Colon (tissue), 2 donors: ENCODE results near the gene IFI27L2.

Experiments used
- FAIRE-seq: peaks from 2 replicates; lab custom pipeline; 2012; peaks lifted over from hg19 to GRCh38; lab: Jason Lieb, UNC
- donor health status: control.
- donor health status: control.

IFI27L2 gene

DNA sequence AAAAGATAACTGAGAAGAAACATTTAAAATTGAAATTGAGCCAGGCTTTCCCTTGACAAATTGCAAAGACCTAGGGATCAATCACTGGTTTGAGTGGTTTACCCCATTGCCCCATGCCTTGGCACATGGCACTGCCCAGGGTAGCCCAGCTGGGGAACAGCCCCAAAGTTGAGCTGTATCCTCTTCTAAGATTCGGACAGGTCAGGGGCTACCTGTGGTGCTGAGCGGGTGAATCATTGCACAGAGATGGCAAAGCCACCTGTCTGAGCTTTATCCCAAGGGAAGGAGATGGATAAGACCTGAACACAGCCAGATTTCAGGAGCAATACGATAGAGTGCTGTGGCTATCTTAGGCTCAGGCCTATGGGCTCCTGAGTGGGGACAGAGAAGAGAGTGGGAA is 7.0 kb downstream of the IFI27L2 start:
- FAIRE-seq = no peak

DNA sequence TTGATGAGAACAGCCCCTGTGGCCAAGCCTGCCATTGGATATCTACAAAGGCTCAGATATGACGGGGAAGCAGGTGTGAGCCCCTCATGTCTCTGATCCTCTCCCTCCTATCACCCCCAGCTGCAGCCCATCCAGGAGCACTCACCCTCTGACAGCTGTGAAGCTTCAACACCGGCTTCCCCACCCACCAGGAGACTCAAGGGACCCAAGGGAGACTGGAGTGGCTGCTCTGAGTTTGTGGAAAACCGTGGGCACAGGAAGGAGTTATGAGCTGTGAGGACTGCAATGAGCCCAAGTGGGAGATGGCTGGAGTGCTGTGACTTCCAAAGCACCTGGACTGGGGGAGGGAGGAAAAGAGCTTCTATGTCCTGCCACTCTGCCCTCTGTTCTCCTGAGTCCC is 7.9 kb downstream of the IFI27L2 start:
- no peak for FAIRE-seq

DNA sequence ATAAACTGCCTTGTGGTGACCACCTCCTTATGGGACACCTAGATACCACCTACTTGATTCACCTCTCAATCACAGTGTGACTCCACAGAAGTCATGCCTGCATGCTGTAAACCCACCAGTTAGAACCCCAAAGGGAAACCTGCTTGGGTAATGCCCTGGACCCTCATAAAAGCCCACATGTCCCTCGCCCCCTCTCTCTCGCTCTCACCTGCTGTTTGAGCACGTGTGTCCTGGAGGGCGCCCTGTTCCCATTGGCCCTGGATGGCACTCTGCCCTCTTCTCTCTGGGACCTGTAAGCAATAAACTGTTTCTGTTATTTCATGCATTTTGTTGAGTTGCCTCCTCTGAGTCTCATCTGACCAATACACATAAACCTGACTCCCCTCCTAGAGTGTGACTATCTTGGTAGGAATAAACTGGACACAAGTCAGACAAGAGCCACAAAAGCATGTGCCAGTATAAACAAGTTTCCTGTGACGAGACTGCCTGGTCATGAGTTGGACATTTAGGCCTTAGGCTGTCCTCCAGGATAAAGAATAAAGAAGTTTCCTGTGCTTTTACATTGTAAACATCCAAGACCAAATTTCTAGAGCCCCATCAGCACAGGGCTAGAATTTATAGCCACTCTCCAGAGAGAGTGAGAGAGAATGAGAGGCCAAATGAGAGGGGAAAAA is 8.6 kb downstream of the IFI27L2 start:
- FAIRE-seq = no peak

DNA sequence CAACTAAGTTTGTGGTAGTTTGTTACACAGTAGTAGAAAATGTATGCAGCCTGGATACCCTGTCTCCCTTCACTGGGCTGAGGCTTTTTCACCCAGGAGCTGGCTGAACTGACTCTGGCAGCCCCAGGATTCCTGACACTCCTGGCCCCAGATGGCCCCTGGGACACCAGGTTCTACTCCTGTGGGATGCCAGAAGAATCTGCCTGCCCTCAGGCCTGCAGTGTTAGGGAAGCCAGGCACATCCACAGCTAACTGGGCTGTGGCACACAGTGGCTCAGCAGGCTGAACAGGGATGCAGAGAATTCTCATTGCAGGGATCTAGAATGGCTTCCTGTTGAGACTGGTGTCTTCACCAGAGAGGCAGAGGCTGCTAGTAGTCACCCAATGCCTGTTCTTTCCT is 10.3 kb downstream of the IFI27L2 start:
- no peak for FAIRE-seq

DNA sequence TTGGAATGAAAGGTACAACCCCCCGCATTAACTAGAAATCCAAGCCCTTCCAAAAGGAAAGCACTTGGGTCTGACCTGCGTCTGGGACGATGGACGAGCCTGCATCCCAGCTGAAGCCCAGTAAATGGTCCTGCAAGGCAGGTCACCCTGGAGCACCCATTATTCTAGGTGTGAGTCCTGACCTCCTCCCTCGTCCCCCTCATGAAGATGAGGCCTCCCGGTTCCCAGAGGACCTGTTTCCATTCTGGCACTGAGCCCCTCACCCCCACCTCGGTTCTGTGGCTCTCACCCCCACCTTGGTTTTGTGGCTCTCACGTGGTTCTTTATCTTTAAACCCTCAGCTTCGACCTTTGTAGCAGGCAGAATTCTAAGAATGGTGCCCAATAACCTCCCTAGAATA is 11.5 kb downstream of the IFI27L2 start:
- FAIRE-seq = no peak

DNA sequence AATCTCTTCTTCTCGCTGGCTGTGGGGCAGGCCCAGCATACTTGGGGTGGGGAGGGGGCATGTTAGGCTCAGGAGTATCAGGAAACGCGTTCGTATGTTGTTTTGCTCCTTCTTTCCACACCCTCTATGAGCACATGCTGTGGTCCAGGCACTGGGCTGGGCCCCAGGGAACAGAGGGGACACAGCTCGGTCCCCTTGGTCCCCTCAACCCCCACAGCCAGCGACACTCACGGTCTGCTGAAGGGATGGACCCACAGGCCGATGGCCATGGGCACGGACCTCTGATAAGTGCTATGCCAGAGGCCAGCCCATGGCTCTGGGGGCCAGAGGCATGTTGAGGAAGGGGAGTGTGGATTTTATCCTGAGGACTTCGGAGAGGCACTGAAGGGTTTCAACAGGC is 12.7 kb downstream of the IFI27L2 start:
- FAIRE-seq = no peak

DNA sequence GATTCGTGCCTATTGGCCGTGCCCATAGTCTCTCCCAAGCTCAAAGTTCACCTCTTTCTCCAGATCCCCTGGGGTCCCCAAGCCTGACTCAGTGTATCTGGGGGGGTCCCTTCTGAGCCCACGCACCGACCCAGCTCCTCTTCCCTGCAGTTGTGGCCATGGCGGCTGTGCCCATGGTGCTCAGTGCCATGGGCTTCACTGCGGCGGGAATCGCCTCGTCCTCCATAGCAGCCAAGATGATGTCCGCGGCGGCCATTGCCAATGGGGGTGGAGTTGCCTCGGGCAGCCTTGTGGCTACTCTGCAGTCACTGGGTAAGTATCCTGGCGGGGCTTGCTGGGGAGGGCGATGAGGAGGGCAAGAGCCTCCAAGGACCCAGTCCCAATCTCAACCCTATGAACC is 13.8 kb downstream of the IFI27L2 start:
- no peak for FAIRE-seq

DNA sequence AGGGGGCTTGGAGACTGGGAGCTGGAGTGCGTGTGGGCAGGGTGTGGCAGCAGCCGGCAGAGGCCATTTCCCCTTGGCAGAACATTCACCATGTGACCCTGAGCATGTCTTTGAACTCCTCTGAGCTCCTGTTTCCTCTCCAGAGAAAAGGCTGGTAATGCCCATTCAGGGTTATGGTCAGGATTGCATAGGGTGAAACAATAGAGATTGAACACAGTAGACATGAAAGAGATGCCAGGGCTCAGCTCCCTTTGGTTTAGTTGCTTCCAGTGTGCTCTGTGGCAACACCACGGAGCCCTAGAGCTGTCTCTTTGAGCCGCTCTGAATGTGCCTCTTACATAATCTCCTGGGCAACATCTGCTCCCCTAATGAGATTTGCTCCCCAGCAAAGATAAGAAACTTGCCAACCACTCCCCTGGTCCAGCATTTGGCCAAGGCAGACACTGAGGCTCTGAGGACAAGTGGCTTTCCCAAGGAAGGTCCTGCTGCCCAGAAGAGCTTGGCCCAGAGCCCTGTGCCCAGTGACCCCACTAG is 14.3 kb downstream of the IFI27L2 start:
- FAIRE-seq = no peak

DNA sequence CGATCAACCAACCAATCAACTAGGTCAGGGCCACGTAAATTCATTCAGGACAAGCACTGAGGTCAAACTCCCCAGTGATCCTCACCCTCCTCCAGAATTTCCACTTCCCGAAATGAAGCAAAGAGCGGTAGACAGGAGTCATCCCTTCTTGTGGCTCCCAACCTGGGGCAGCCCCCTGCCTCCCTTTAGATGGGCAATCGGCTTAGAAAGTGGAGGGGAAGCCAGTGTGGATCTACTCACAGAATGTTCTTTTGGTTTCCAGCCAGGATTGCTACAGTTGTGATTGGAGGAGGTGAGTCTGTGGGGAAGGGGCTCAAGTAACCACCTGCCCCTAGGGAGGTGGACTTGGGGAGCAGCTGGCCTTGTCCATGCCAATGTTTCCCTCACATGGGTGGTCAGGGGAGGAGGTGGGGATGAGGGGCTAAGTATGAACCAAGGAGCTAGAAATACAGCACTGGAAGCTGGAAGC is 14.8 kb downstream of the IFI27L2 start:
- FAIRE-seq = no peak

DNA sequence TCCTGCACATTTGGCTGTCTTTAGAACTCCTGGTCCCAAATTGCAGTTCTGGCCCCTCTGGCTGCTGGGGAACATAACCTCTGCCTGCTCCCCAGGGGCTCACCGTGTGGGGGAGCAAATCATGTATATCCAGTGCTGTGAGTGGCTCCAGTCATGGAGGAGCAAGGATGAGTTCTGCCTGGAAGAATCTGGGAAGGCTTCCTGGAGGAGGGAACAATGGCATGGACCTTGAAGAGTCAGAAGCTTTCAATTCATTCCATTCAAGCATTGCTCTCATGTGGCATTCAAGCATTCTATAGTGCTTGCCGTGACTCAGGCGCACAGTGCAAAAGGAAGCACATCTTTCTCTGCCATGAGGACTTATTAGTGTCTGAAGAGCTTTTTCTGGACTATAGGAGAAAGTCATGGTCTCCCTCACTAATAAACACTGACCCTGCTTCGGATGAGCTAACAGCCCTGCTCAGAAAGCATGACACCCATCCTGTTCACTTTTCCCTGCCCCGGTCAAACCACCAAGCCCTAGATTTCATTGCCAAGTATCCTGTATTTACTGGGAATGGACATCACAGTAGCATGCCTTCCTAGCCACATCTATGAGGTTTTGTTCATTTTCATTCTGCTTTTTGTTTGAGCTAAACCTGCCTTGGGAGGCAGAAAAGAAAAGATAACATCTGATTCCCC is 15.4 kb downstream of the IFI27L2 start:
- FAIRE-seq = no peak

DNA sequence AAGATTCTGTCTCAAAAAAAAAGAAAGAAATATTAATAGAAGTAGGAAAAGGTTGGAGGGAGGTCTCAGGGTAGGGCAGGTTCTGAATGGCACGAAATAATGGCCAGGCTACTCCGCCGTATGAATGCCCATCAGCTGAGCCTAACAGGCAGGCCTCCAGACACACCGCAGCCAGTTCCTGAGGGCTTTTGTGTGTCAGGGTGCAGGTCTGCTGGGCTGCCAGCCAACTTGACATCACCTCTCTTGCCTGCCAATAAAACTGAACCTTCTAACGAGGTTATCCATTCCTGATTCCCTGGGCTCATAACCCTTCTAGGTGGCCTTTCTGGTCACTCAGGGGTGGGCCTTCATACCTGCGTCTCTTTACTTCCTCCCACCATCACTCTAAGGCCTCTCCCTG is 15.9 kb downstream of the IFI27L2 start:
- no peak for FAIRE-seq

DNA sequence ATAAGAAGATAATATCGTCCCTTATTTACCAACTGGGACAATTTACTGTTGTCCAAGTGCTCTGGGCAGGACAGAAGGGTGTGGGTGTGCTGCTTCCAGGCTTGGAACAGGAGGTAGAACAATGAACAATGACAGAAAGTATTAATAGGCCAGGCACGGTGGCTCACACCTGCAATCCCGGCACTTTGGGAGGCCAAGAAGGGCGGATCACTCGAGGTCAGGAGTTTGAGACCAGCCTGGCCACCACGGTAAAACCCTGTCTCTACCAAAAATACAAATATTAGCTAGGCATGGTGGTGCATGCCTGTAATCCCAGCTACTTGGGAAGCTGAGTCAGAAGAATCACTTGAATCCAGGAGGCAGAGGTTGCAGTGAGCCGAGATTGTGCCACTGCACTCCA is 16.3 kb downstream of the IFI27L2 start:
- no peak for FAIRE-seq

DNA sequence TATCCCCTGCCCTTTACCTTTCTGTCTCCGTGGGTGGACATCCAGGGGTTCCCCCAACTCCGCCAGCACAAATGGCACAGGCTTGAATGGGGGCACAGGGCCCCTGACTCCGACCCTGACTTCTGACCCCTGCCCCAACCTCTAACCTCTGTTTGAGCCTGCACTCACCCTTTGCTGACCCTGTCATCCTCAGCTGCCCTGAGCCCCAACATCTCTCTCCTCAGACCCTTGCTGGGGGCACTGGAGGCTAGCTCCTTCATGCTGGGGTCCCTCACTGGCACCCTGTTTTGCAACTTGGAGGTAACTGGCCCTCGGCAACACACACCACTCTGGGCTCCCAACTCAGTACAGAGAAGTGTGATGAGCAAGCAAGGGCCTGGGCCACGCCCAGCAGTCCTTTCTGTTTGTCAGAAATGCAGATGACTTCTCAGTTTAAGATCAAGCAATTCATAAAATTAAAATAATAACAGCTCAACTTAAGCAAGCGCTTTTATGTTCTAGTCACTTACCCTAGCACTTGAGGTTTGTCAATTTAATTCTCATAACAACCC is 16.8 kb downstream of the IFI27L2 start:
- FAIRE-seq = no peak

DNA sequence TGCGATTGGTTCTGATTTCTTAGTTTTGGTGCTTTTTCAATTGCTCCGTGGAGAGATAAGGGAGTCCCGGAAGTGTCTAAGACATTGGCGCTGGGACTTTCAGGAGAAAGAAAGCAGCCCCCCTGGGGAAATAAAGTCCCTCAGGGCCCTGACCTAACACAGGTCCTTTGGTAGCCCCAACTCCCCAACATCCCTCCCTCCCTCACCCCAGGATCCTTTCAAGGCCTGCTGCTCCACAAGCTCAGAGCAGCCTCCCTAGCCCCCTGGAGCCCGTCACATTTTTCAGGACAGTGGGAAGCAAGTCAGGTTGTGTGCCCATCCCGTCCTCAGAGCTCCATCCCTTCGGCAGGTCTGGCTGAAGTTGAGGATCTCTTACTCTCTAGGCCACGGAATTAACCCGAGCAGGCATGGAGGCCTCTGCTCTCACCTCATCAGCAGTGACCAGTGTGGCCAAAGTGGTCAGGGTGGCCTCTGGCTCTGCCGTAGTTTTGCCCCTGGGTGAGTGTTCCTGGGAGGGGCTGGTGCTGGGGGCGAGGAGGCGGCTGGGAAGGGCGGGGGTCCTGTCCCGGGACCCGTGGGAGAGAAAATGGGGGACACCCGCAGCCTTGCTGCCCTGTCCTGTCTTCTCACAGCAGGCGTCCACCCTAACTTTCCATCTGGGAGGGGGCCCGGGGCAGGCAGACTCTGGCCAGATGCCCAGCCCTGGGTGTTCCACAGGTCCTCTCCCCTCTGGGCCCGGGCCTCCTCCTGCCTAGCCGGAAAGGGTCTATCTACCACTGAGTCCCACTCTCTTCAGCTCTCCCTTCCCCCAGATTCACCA is 17.9 kb downstream of the IFI27L2 start:
- no peak for FAIRE-seq

DNA sequence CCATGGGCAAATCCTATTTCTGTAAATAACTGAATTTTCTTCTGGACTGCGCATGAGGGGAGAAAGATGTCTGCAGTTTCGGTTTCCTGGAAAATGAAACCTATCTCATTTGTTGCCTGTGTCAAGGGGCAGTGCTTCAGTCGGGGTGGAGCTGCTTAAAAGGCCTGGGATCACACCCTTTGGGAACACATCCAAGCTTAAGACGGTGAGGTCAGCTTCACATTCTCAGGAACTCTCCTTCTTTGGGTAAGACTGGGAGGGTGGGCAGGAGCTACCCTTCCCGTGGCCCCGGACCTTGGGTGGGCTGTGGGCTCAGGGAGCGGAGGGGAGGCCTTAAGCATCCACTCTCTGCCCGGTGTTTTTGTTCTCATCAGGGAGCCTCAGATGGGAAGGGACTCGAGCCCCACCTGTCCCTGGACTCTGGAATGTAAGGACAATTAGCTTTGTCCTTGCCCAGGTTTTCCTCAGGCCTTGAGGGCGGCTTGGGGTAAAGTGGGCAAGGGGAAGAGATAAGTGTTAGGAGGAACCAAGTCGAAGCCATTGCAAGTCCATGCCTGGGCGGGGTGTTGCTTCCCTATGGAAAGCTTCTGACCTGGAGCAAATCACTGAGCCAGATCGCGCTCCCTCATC is 18.7 kb downstream of the IFI27L2 start, which contains the start of gene IFI27:
Gene IFI27 (plus strand): TSS at position 185 of the 630 bp plus-strand sequence.
- no peak for FAIRE-seq

DNA sequence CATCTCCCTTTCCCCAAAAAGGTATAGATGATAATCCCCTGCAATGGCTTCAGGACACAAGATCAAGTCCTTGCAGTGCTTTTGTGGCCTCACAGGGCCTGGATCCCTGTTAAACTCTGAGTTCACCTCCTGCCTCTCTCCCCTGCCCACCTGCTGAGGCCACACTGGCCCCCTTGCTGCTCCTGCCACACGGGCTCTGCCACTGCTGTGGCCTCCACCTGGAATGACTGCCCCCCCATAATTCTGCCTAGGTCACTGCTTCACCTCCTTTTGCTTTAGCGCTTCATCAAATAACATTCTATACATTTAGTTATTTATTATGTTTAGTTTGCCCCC is 19.5 kb downstream of the IFI27L2 start:
- no peak for FAIRE-seq

DNA sequence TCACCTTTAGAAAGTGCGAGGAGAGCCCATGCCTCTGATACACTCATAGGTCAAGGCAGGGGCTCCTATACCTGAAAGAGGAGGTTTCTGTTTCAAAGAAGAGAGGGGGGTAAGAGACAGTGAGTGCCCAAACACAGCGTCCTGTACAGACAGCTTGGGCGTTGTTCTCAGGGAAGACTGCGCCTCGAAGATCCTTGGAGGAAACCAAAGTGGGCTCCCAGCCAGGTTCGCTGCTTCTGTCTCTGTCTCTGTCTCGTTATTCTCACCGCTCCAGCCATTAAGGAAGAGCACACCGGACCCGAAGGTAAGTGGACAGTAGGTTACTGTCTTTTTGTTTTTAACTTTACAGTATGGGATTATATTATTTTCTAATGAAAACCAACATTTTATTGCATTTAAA is 24.7 kb downstream of the IFI27L2 start:
- no peak for FAIRE-seq

DNA sequence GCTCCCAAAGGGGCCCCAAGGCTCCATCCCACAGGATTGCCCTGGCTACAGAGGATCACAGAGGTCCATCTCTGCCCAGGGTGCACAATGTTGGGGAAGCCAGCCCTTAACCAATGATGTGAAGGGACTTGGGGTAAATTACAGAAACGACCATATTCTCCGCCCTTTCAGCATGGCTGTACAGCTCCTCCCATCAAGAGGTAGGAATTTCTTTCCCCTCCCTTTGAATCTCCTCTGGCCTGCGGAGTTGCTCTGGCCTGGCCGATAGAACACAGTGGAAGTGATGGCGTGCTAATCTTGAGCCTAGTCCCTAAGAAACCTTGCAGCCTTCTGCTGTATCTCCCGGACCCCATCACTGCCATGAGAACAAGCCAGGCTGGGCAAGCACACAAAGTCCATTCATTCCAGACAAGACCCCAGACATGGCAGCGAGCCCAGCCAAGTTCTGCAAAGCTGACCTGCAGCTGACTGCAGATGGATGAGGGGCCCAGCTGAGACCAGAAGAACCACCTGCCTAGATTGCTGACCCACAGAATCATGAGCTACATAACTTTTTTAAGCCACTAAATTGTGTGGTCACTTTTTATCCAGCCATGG is 25.8 kb downstream of the IFI27L2 start:
- no peak for FAIRE-seq

DNA sequence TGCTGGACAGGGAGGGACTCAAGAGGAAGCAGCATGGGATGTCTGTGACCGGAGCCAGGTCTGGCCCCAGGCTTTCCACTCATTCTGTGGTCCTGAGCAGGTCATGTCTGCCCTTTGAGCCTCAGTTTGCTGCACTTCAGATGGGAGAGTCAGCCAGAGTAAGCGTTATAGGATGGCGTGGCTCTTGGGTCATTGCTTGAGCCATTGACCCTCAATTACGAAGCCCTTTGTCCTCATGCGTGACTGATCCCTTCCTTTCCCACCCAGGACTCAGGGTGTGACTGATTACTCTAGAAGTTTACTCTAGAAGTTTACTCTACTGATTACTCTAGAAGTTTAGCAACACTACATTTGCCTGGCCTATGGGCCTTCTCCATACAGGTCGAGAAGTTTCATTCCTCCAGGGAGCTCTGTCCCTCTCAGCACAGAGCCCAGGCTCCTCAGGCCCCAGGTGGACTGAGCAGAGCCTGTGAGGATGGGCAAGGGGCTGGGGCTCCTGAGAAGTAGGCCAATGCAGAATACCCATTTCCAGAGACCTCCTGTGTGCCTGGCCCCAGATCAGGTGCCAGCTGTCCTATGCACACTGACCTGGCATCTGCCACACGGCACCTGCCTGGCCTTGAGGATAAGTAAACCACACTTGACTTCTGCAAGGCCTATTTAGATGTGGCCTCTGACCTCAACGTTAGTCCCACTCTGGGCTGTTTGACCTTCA is 26.5 kb downstream of the IFI27L2 start:
- no peak for FAIRE-seq

DNA sequence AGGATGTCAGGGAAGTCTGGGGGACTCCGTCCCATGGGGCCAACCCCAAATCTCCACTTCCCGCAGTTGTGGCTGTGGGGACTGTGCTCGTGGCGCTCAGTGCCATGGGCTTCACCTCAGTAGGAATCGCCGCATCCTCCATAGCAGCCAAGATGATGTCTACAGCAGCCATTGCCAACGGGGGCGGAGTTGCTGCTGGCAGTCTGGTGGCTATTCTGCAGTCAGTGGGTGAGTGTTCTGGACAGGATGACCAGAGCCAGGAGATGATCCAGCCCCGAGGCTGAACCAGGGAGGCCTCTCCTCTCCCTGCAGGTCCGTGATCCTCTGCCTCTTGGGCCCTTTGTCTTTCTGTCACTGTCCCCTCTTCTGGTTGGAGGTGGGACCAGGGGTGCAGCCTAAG is 27.7 kb downstream of the IFI27L2 start:
- FAIRE-seq = no peak

DNA sequence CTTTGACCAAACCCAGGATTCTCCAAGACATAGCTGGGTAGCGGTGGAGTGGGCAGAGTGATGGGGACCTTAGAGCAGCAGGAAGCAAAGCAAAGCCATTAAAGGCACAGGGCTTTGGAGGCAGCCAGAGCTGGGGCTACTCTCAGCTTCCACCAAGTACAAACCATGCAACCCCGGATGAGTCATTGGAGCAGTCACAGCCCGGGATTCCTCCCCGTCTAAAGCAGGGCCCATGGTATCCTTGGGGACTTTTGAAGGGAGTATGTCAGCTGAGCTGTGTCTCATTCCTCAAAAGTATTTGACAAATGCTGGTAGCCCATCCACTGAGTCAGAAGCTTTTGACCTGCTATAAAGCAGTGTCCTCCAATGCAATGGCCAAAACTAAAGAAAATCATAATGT is 28.6 kb downstream of the IFI27L2 start:
- FAIRE-seq = no peak
